NB4 (cell line): ENCODE results near the gene DSCAML1.

Source experiments
- DNase-seq: peaks from one replicate; pipeline ENCODE4 v3.0.0; 2010; ENCODE audit warnings: low read depth
- H3K4me3 ChIP-seq: one replicate; pipeline ENCODE4 v1.5.1; 2011; ENCODE audit warnings: mild to moderate bottlenecking, low read depth, low read length, moderate library complexity
- CTCF ChIP-seq: IDR thresholded peaks from one replicate; pipeline ENCODE4 v1.5.1; 2012; ENCODE audit warnings: low read depth, low read length
- MAX ChIP-seq: IDR thresholded peaks from 2 replicates; pipeline ENCODE4 v1.6.1; 2011; ENCODE audit warnings: low read depth, low read length
- MYC ChIP-seq: IDR thresholded peaks from 2 replicates; pipeline ENCODE4 v1.6.1; 2011; ENCODE audit warnings: low read depth, low read length
- POLR2A ChIP-seq: IDR thresholded peaks from 2 replicates; pipeline ENCODE4 v1.6.1; 2011; ENCODE audit warnings: mild to moderate bottlenecking; ENCODE audit not compliant: insufficient read length; ENCODE audit errors: extremely low read depth

Gene DSCAML1

GRCh38 chr11:117547946-117548345, 249.1 kb downstream of the DSCAML1 start:
- TF ChIP-seq MAX, result no peak
- DNase-seq, result no peak
- no peak overlapping the region for H3K4me3 ChIP-seq

- TF ChIP-seq MYC (no peak), POLR2A (no peak), CTCF (no peak), MAX (no peak)
- no peak for DNase-seq
Observed at GRCh38 chr11:117547195-117547850, 249.7 kb downstream of the DSCAML1 start.

DNA sequence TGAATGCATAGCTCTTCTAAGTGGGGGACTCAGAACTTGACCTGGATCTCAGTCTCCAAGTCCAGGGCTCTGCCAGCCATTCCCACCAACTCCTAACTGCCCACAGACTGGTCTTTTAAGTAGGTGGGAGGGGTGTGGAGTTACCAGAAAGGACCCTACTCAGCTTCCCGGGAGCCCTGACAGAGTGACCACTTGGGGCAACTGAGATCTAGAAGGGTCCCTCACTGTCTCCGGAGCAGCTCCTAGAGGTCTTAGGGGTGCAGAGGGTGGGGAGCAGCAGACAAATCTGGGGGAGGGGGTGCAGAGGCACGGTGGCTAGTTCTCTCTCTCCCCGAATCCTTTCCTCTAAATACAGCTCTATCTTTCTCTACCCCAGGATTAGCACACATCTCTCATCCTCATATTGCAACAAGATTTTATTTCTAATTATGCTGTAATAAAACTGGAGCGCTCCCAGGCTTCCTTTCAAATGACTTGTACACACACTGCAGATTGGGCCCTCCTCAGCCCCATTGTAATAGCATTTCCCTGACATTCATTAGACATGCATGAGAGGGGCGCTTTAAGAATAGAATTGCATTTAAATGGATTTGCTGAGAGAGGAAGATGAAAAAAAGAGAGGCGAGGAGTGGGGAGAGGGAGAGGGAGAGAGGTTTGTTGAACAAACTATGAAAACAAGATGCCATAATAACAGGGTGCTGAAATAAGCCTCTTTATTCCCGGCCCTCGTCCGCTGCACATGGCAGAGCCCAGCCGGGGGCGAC, 250.4 kb downstream of the DSCAML1 start:
- TF ChIP-seq CTCF, result no peak
- TF ChIP-seq POLR2A, result no peak
- no peak for TF ChIP-seq MAX
- no peak for TF ChIP-seq MYC
- no peak overlapping the region for H3K4me3 ChIP-seq
- DNase-seq, result no peak

More at GRCh38 chr11:117547195-117547850, 249.7 kb downstream of the DSCAML1 start:
- H3K4me3 ChIP-seq, result no peak overlapping the region

GRCh38 chr11:117545706-117546105, 251.3 kb downstream of the DSCAML1 start:
- no peak for DNase-seq
- no peak overlapping the region for H3K4me3 ChIP-seq
- TF ChIP-seq MAX (no peak), MYC (no peak), POLR2A (no peak), CTCF (no peak)

GRCh38 chr11:117544130-117544800, 252.8 kb downstream of the DSCAML1 start:
- H3K4me3 ChIP-seq, result no peak overlapping the region
- TF ChIP-seq MYC (no peak), POLR2A (no peak), CTCF (no peak)
- no peak for DNase-seq

DNA sequence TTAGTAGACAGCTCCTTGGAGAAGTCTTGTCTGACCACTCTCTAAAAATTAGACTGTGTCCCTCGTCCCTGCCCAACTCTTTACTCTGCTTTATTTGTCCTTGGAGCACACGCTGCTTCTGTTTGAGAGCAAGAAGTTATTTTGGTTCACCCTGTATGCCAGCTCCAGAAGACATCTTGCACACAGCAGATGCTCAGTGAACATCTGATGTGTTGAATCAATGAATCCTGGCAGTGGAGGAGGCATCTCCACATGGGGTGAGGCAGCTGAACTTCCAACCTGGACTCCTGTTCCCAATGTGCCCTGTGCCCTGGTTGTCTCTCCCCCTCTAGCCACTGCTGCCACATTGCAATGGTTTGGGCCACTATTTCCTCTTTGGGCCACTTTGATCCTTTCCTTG, 255.8 kb downstream of the DSCAML1 start:
- TF ChIP-seq POLR2A, result no peak
- TF ChIP-seq MAX, result no peak
- no peak for TF ChIP-seq CTCF
- TF ChIP-seq MYC, result no peak
- H3K4me3 ChIP-seq, result no peak overlapping the region
- no peak for DNase-seq
